Peyer's patch (tissue), 4 donors: ENCODE results near the gene ADRM1. TPM values are rescaled to one million over a fixed set of nuclear protein-coding genes. Genes with fewer than 3 reads are reported as not detected.

ENCODE experiments used
- DNase-seq, 3 donors: peaks; one replicate each; pipeline ENCODE4 v3.0.0-alpha.2; 2017 to 2019
- H3K27ac ChIP-seq, 4 donors: fragments of 200-600 bp; sonication (generic); one replicate each; pipeline ENCODE4 v1.5.1; 2016 to 2019
- H3K27me3 ChIP-seq, 2 donors: fragments of 200-600 bp; sonication (generic); one replicate each; pipeline ENCODE4 v1.5.1; 2019
- H3K36me3 ChIP-seq, 3 donors: fragments of 200-600 bp; sonication (generic); one replicate each; pipeline ENCODE4 v1.5.1; 2016 to 2019
- H3K4me1 ChIP-seq, 4 donors: fragments of 200-600 bp; sonication (generic); one replicate each; pipeline ENCODE4 v1.5.1; 2016 to 2019
- H3K4me3 ChIP-seq, 4 donors: fragments of 200-600 bp; sonication (generic); 1 replicate in 3 of 4; 2 replicates in 1 of 4; pipeline ENCODE4 v1.5.1; 2016 to 2019; ENCODE audit warnings: mild to moderate bottlenecking in 1 of 4
- H3K9me3 ChIP-seq, 4 donors: fragments of 200-600 bp; sonication (generic); one replicate each; pipeline ENCODE4 v1.5.1; 2016 to 2019; ENCODE audit warnings: mild to moderate bottlenecking in 1 of 4
- POLR2A ChIP-seq, 2 donors: fragments of 450-650 bp; IDR thresholded peaks; one replicate each; pipeline ENCODE4 v1.5.1; 2017; ENCODE audit warnings: antibody characterized with exemption in 2 of 2, mild to moderate bottlenecking in 2 of 2, moderate library complexity in 2 of 2
- total RNA-seq, 4 donors: library from RNA; depleted of rRNA; stranded (reverse); fragments of >200 nt; gene quantifications; one replicate each; pipeline ENCODE4 v1.1.0, GENCODE V29; 2016
- TF ChIP-seq, protein P1 (sequence below), 6 experiments: fragments of 450-650 bp in 4 of 6; fragments of 200-600 bp in 2 of 6; sonication (generic) in 1 of 6; IDR thresholded peaks; one replicate each; pipeline ENCODE4 v1.5.1; 2017 to 2019; ENCODE audit warnings: antibody characterized with exemption in 6 of 6, mild to moderate bottlenecking in 3 of 6, moderate library complexity in 1 of 6

ADRM1 gene
- total RNA-seq, 4 donors from 2014 or later: 90.8 to 136 (median 99.7) TPM

DNA sequence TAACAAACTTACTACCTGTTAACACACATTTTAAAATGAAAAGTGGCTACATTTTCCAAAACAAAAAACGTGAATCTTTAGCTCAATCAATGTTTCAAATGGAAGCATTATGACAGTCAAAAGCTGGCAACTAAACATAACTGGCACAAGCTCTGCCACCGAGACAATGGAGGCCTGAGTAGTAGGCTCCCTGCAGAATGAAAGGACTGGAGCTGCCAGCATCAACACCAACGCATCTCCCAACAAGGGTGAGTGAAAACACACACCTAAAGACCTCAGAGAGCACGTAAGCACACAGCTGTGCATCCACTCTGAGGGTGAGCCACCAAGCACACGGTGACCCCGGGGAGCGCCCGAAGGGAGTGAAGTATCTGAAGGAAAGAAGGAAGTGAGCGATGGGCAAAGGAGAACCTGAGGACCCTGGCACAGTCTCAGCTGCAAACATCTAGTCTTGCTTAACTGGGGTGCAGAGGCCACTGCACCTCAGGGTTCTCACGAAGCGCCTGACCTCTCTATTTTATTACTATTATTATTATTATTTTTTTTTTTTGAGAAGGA lies 1.6 kb upstream of the ADRM1 start:
- no peak for TF ChIP-seq POLR2A (IDR thresholded peaks at IDR 0.05)
- TF ChIP-seq, protein P1, sequence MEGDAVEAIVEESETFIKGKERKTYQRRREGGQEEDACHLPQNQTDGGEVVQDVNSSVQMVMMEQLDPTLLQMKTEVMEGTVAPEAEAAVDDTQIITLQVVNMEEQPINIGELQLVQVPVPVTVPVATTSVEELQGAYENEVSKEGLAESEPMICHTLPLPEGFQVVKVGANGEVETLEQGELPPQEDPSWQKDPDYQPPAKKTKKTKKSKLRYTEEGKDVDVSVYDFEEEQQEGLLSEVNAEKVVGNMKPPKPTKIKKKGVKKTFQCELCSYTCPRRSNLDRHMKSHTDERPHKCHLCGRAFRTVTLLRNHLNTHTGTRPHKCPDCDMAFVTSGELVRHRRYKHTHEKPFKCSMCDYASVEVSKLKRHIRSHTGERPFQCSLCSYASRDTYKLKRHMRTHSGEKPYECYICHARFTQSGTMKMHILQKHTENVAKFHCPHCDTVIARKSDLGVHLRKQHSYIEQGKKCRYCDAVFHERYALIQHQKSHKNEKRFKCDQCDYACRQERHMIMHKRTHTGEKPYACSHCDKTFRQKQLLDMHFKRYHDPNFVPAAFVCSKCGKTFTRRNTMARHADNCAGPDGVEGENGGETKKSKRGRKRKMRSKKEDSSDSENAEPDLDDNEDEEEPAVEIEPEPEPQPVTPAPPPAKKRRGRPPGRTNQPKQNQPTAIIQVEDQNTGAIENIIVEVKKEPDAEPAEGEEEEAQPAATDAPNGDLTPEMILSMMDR (IDR thresholded peaks at IDR 0.05): no peak
- Histone ChIP-seq H3K27ac (no peak overlapping the region), H3K9me3 (no peaks in the 10 kb centered on the region), H3K4me3 (no peak overlapping the region), H3K4me1 (peaks cover 7 to 25% (median 18%) of the 10 kb centered on the region in 4 donors), H3K36me3 (peaks cover 0 to 37% (median 0%) of the 10 kb centered on the region in 3 donors), H3K27me3 (no peaks in the 10 kb centered on the region)
- no peak for DNase-seq

DNA sequence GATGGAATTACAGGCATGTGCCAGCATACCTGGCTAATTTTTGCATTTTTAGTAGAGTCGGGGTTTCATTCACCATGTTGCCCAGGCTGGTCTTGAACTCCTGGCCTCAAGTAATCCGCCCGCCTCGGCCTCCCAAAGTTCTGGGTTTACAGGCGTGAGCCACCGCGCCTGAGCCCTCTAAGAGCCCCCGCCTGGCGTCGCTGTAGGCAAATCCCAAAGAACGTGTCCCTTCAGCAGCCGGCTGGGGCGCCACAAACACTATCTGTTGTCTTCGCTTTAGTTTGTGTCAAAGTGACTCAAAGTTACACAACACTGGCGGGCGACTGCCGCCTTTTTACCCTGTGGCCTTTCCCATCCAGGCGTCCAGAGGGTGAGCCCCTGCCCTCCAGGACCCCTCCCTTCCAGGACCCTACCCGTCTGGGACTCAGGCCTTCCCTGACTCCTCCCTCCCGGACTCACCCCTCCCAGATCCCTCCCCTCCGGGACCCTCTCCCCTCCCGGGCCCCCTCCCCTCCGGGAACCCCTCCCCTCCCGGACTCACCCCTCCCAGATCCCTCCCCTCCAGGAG lies 940 bp upstream of the ADRM1 start:
- Histone ChIP-seq H3K4me1 (peaks cover 7 to 25% (median 18%) of the 10 kb centered on the region in 4 donors), H3K36me3 (peaks cover 0 to 37% (median 0%) of the 10 kb centered on the region in 3 donors), H3K4me3 (peak overlapping the region; percentile 78 to 99 (median 94)), H3K9me3 (no peaks in the 10 kb centered on the region), H3K27me3 (no peaks in the 10 kb centered on the region), H3K27ac (peak overlapping the region; percentile 96 to 97 (median 96))
- peak; percentile 93 to 97 (median 93) for DNase-seq
- TF ChIP-seq, protein P1 (IDR thresholded peaks at IDR 0.05): peak; percentile 82 to 99 (median 96)
- TF ChIP-seq POLR2A (IDR thresholded peaks at IDR 0.05): peak; percentile 36 to 67

DNA sequence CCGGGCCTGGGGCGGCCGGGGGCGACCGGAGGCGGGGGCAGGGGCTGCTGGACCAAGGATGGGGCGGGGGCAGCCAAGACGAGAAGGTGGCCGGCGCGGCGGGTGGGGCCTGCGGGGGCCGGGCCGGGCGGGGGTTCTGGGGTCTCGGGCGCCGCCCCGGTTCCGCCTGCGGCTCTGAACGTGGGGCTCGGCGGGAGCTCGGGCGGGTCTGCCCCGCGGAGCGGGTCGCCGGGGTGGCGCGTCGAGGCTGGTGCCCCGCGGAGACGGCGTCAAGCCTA lies 204 bp downstream of the ADRM1 start:
- peak overlapping the region; percentile 78 to 99 (median 94) for H3K4me3 ChIP-seq
- DNase-seq: no peak
- H3K4me1 ChIP-seq: peaks cover 7 to 25% (median 18%) of the 10 kb centered on the region in 4 donors
- H3K36me3 ChIP-seq: peaks cover 0 to 45% (median 0%) of the 10 kb centered on the region in 3 donors
- H3K27me3 ChIP-seq: no peaks in the 10 kb centered on the region
- H3K9me3 ChIP-seq: no peaks in the 10 kb centered on the region
- no peak for TF ChIP-seq POLR2A (IDR thresholded peaks at IDR 0.05)
- peak overlapping the region; percentile 96 to 97 (median 96) for H3K27ac ChIP-seq

DNA sequence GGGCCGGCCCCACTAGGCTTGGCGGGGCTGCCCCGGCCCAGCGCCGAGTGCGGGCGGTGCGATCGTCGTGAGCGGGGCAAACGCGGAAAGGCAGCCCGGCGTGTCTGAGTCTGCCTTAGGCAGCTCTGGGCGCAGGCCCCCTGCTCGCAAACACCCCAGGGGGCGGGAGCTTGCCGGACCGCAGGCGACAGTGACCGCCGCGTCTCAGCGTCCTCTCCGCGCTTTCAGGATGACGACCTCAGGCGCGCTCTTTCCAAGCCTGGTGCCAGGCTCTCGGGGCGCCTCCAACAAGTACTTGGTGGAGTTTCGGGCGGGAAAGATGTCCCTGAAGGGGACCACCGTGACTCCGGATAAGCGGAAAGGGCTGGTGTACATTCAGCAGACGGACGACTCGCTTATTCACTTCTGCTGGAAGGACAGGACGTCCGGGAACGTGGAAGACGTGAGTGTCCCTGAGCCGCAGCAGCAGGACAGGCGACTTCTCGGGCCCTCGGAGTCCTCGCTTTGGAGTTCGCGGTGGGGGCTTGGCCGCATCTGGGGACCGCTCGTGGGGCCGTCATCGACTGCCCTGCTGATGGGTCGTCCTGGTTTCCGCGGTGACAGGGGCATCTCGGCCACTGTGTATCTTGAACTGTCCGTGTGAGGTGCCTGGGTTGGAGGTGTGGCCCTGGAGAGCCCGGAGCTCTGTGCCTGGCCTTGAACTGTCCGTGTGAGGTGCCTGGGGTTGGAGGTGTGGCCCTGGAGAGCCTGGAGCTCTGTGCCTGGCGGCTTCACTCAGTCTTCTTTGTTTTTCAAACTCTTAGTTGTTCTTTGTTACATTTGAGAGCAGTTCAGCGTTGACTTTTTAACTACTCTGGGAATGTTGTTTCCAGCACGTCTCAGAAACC lies 786 bp downstream of the ADRM1 start:
- peak overlapping the region; percentile 78 to 99 (median 94) for H3K4me3 ChIP-seq
- no peaks in the 10 kb centered on the region for H3K9me3 ChIP-seq
- no peak for TF ChIP-seq POLR2A (IDR thresholded peaks at IDR 0.05)
- TF ChIP-seq, protein P1 (IDR thresholded peaks at IDR 0.05): no peak
- peaks cover 7 to 25% (median 18%) of the 10 kb centered on the region in 4 donors for H3K4me1 ChIP-seq
- DNase-seq: peak in 1 of 3 donors; percentile 60
- H3K27ac ChIP-seq: peak overlapping the region; percentile 96 to 97 (median 96)
- no peaks in the 10 kb centered on the region for H3K27me3 ChIP-seq
- peaks cover 0 to 47% (median 0%) of the 10 kb centered on the region in 3 donors for H3K36me3 ChIP-seq

DNA sequence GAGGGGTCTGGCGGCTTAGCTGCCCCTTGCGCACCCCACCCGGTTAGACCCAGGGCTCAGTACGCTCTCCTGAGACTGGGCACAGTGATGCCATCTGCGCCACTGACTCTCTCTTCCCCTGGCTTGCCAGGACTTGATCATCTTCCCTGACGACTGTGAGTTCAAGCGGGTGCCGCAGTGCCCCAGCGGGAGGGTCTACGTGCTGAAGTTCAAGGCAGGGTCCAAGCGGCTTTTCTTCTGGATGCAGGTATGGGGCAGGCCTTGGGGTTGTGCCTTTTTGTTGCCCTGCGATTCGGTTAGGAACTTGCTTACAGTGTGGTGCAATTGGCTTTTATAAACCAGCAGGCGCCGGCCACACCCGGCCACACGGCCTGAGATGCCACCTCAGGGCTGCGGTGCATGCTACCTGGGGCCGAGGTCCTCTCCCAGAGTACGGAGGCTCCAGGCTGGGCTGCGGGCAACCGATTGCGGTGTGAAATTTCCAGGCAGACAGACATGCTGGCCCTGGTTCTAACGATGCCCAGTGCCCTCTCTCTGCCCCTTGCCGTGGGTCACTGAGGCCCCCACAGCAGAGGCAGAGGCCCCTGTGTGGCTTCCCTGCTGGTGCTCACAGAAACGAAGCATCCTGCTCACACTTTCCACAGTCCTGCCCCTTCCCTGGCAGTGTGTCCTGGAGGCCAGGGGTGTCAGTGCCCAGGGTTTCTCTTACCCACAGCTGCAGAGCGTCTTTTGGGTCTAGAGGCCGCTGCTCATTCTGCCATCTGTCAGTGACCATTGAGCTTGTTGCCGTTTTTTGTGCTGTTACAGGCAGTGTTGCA lies 1.7 kb downstream of the ADRM1 start:
- Histone ChIP-seq H3K9me3 (no peaks in the 10 kb centered on the region), H3K4me3 (peak overlapping the region; percentile 78 to 99 (median 94)), H3K4me1 (peaks cover 7 to 25% (median 18%) of the 10 kb centered on the region in 4 donors), H3K36me3 (peaks cover 0 to 51% (median 0%) of the 10 kb centered on the region in 3 donors), H3K27ac (peak overlapping the region in 2 of 4 donors; percentile 25 to 96), H3K27me3 (no peaks in the 10 kb centered on the region)
- no peak for TF ChIP-seq POLR2A (IDR thresholded peaks at IDR 0.05)
- TF ChIP-seq, protein P1 (IDR thresholded peaks at IDR 0.05): no peak
- no peak for DNase-seq
